Measurements from ENCODE around the gene ERCC6L2.

The ERCC6L2 gene

GRCh38 chr9:95835393-95835792, 40.1 kb upstream of the ERCC6L2 start:
- ChIA-PET POLR2A (no interaction called here), CTCF (no interaction called here)
- WGBS (ENCODE audit: insufficient coverage), result 80% methylated on average over 1 of the region's 2 CpGs
- Histone ChIP-seq H3K36me3 (ENCODE audit: control insufficient read depth in 4 of 4, insufficient read depth in 4 of 4, low read length in 3 of 4) (no peaks in the 10 kb centered on the region), H3K9me3 (ENCODE audit: control extremely low read depth in 1 of 5, control insufficient read depth in 4 of 5, insufficient read depth in 2 of 5, low read depth in 1 of 5, low read length in 4 of 5) (peaks cover 0 to 6% (median 0%) of the 10 kb centered on the region in 5 experiments), H3K4me3 (ENCODE audit: control insufficient read depth in 1 of 7, extremely low read depth in 1 of 7, insufficient read depth in 4 of 7, low read depth in 2 of 7, low read length in 6 of 7) (no peak overlapping the region), H3K27me3 (replicated peaks in 2 of 5; ENCODE audit: control insufficient read depth in 4 of 5, insufficient read depth in 5 of 5, low read length in 4 of 5) (no peaks in the 10 kb centered on the region), H3K4me1 (ENCODE audit: control extremely low read depth in 1 of 4, control insufficient read depth in 4 of 4, insufficient read depth in 4 of 4, low read length in 3 of 4) (no peaks in the 10 kb centered on the region), H3K27ac (ENCODE audit: insufficient read depth in 1 of 2, low read depth in 1 of 2, low read length in 2 of 2, poor library complexity in 1 of 2, severe bottlenecking in 2 of 2) (no peak overlapping the region)
- no peak for DNase-seq

GRCh38 chr9:95836072-95836471, 39.4 kb upstream of the ERCC6L2 start:
- CTCF ChIA-PET, result no interaction called here
- Histone ChIP-seq H3K9me3 (ENCODE audit: control extremely low read depth in 1 of 5, control insufficient read depth in 4 of 5, insufficient read depth in 2 of 5, low read depth in 1 of 5, low read length in 4 of 5) (peaks cover 0 to 6% (median 0%) of the 10 kb centered on the region in 5 experiments), H3K4me1 (ENCODE audit: control extremely low read depth in 1 of 4, control insufficient read depth in 4 of 4, insufficient read depth in 4 of 4, low read length in 3 of 4) (no peaks in the 10 kb centered on the region), H3K27ac (ENCODE audit: insufficient read depth in 1 of 2, low read depth in 1 of 2, low read length in 2 of 2, poor library complexity in 1 of 2, severe bottlenecking in 2 of 2) (no peak overlapping the region), H3K27me3 (replicated peaks in 2 of 5; ENCODE audit: control insufficient read depth in 4 of 5, insufficient read depth in 5 of 5, low read length in 4 of 5) (no peaks in the 10 kb centered on the region), H3K4me3 (ENCODE audit: control insufficient read depth in 1 of 7, extremely low read depth in 1 of 7, insufficient read depth in 4 of 7, low read depth in 2 of 7, low read length in 6 of 7) (no peak overlapping the region), H3K36me3 (ENCODE audit: control insufficient read depth in 4 of 4, insufficient read depth in 4 of 4, low read length in 3 of 4) (no peaks in the 10 kb centered on the region)
- POLR2A ChIA-PET, result no interaction called here
- no CpG with 5 or more reads among the region's 1 CpG for WGBS (ENCODE audit: insufficient coverage)
- DNase-seq, result no peak

- WGBS (ENCODE audit: insufficient coverage), result 90% methylated on average over 2 of the region's 3 CpGs
- no peak overlapping the region for H3K27ac ChIP-seq (ENCODE audit: insufficient read depth in 1 of 2, low read depth in 1 of 2, low read length in 2 of 2, poor library complexity in 1 of 2, severe bottlenecking in 2 of 2)
- no peaks in the 10 kb centered on the region for H3K4me1 ChIP-seq (ENCODE audit: control extremely low read depth in 1 of 4, control insufficient read depth in 4 of 4, insufficient read depth in 4 of 4, low read length in 3 of 4)
- H3K9me3 ChIP-seq (ENCODE audit: control extremely low read depth in 1 of 5, control insufficient read depth in 4 of 5, insufficient read depth in 2 of 5, low read depth in 1 of 5, low read length in 4 of 5), result peaks cover 0 to 6% (median 0%) of the 10 kb centered on the region in 5 experiments
- DNase-seq, result no peak
- ChIA-PET CTCF (no interaction called here), POLR2A (no interaction called here)
- no peaks in the 10 kb centered on the region for H3K27me3 ChIP-seq (replicated peaks in 2 of 5; ENCODE audit: control insufficient read depth in 4 of 5, insufficient read depth in 5 of 5, low read length in 4 of 5)
- H3K36me3 ChIP-seq (ENCODE audit: control insufficient read depth in 4 of 4, insufficient read depth in 4 of 4, low read length in 3 of 4), result no peaks in the 10 kb centered on the region
- no peak overlapping the region for H3K4me3 ChIP-seq (ENCODE audit: control insufficient read depth in 1 of 7, extremely low read depth in 1 of 7, insufficient read depth in 4 of 7, low read depth in 2 of 7, low read length in 6 of 7)
Measured at GRCh38 chr9:95839012-95839411, 36.5 kb upstream of the ERCC6L2 start.

GRCh38 chr9:95840074-95840473, 35.4 kb upstream of the ERCC6L2 start:
- H3K4me1 ChIP-seq (ENCODE audit: control extremely low read depth in 1 of 4, control insufficient read depth in 4 of 4, insufficient read depth in 4 of 4, low read length in 3 of 4), result no peaks in the 10 kb centered on the region
- POLR2A ChIA-PET, result no interaction called here
- peaks cover 0 to 6% (median 0%) of the 10 kb centered on the region in 5 experiments for H3K9me3 ChIP-seq (ENCODE audit: control extremely low read depth in 1 of 5, control insufficient read depth in 4 of 5, insufficient read depth in 2 of 5, low read depth in 1 of 5, low read length in 4 of 5)
- CTCF ChIA-PET, result no interaction called here
- no peak overlapping the region for H3K4me3 ChIP-seq (ENCODE audit: control insufficient read depth in 1 of 7, extremely low read depth in 1 of 7, insufficient read depth in 4 of 7, low read depth in 2 of 7, low read length in 6 of 7)
- no peak for DNase-seq
- 94% methylated on average over 2 of the region's 2 CpGs for WGBS (ENCODE audit: insufficient coverage)
- H3K27ac ChIP-seq (ENCODE audit: insufficient read depth in 1 of 2, low read depth in 1 of 2, low read length in 2 of 2, poor library complexity in 1 of 2, severe bottlenecking in 2 of 2), result no peak overlapping the region
- no peaks in the 10 kb centered on the region for H3K27me3 ChIP-seq (replicated peaks in 2 of 5; ENCODE audit: control insufficient read depth in 4 of 5, insufficient read depth in 5 of 5, low read length in 4 of 5)
- no peaks in the 10 kb centered on the region for H3K36me3 ChIP-seq (ENCODE audit: control insufficient read depth in 4 of 4, insufficient read depth in 4 of 4, low read length in 3 of 4)

GRCh38 chr9:95841377-95841776, 34.1 kb upstream of the ERCC6L2 start:
- POLR2A ChIA-PET, result no interaction called here
- Histone ChIP-seq H3K9me3 (ENCODE audit: control extremely low read depth in 1 of 5, control insufficient read depth in 4 of 5, insufficient read depth in 2 of 5, low read depth in 1 of 5, low read length in 4 of 5) (peaks cover 0 to 6% (median 0%) of the 10 kb centered on the region in 5 experiments), H3K4me1 (ENCODE audit: control extremely low read depth in 1 of 4, control insufficient read depth in 4 of 4, insufficient read depth in 4 of 4, low read length in 3 of 4) (no peaks in the 10 kb centered on the region), H3K27me3 (replicated peaks in 2 of 5; ENCODE audit: control insufficient read depth in 4 of 5, insufficient read depth in 5 of 5, low read length in 4 of 5) (no peaks in the 10 kb centered on the region), H3K27ac (ENCODE audit: insufficient read depth in 1 of 2, low read depth in 1 of 2, low read length in 2 of 2, poor library complexity in 1 of 2, severe bottlenecking in 2 of 2) (no peak overlapping the region), H3K4me3 (ENCODE audit: control insufficient read depth in 1 of 7, extremely low read depth in 1 of 7, insufficient read depth in 4 of 7, low read depth in 2 of 7, low read length in 6 of 7) (no peak overlapping the region), H3K36me3 (ENCODE audit: control insufficient read depth in 4 of 4, insufficient read depth in 4 of 4, low read length in 3 of 4) (no peaks in the 10 kb centered on the region)
- CTCF ChIA-PET, result no interaction called here
- 93% methylated on average over 2 of the region's 3 CpGs for WGBS (ENCODE audit: insufficient coverage)
- no peak for DNase-seq

GRCh38 chr9:95845751-95846150, 29.7 kb upstream of the ERCC6L2 start:
- Histone ChIP-seq H3K4me1 (ENCODE audit: control extremely low read depth in 1 of 4, control insufficient read depth in 4 of 4, insufficient read depth in 4 of 4, low read length in 3 of 4) (no peaks in the 10 kb centered on the region), H3K36me3 (ENCODE audit: control insufficient read depth in 4 of 4, insufficient read depth in 4 of 4, low read length in 3 of 4) (peaks cover 0 to 5% (median 0%) of the 10 kb centered on the region in 4 experiments), H3K9me3 (ENCODE audit: control extremely low read depth in 1 of 5, control insufficient read depth in 4 of 5, insufficient read depth in 2 of 5, low read depth in 1 of 5, low read length in 4 of 5) (peaks cover 0 to 4% (median 2%) of the 10 kb centered on the region in 5 experiments), H3K4me3 (ENCODE audit: control insufficient read depth in 1 of 7, extremely low read depth in 1 of 7, insufficient read depth in 4 of 7, low read depth in 2 of 7, low read length in 6 of 7) (no peak overlapping the region), H3K27me3 (replicated peaks in 2 of 5; ENCODE audit: control insufficient read depth in 4 of 5, insufficient read depth in 5 of 5, low read length in 4 of 5) (no peaks in the 10 kb centered on the region), H3K27ac (ENCODE audit: insufficient read depth in 1 of 2, low read depth in 1 of 2, low read length in 2 of 2, poor library complexity in 1 of 2, severe bottlenecking in 2 of 2) (no peak overlapping the region)
- no CpG with 5 or more reads among the region's 1 CpG for WGBS (ENCODE audit: insufficient coverage)
- ChIA-PET POLR2A (interaction anchor here (0.8 kb wide), 1 partner anchor 29 kb away, joined by 3 read pairs; no protein-coding TSS in a partner anchor), CTCF (no interaction called here)
- DNase-seq, result no peak

GRCh38 chr9:95848764-95849163, 26.7 kb upstream of the ERCC6L2 start:
- Histone ChIP-seq H3K4me3 (ENCODE audit: control insufficient read depth in 1 of 7, extremely low read depth in 1 of 7, insufficient read depth in 4 of 7, low read depth in 2 of 7, low read length in 6 of 7) (no peak overlapping the region), H3K27me3 (replicated peaks in 2 of 5; ENCODE audit: control insufficient read depth in 4 of 5, insufficient read depth in 5 of 5, low read length in 4 of 5) (no peaks in the 10 kb centered on the region), H3K9me3 (ENCODE audit: control extremely low read depth in 1 of 5, control insufficient read depth in 4 of 5, insufficient read depth in 2 of 5, low read depth in 1 of 5, low read length in 4 of 5) (peaks cover 0 to 4% (median 2%) of the 10 kb centered on the region in 5 experiments), H3K27ac (ENCODE audit: insufficient read depth in 1 of 2, low read depth in 1 of 2, low read length in 2 of 2, poor library complexity in 1 of 2, severe bottlenecking in 2 of 2) (no peak overlapping the region), H3K36me3 (ENCODE audit: control insufficient read depth in 4 of 4, insufficient read depth in 4 of 4, low read length in 3 of 4) (peaks cover 0 to 5% (median 0%) of the 10 kb centered on the region in 4 experiments), H3K4me1 (ENCODE audit: control extremely low read depth in 1 of 4, control insufficient read depth in 4 of 4, insufficient read depth in 4 of 4, low read length in 3 of 4) (no peaks in the 10 kb centered on the region)
- DNase-seq, result no peak
- ChIA-PET CTCF (no interaction called here), POLR2A (no interaction called here)

Data from common myeloid progenitor, CD34-positive (primary cell).